ENCODE results near the gene DIAPH3. TPM values are rescaled to one million over a fixed set of nuclear protein-coding genes. Genes with fewer than 3 reads are reported as not detected.

The DIAPH3 gene
- total and polyA plus RNA-seq, 7 donors: 0.16 to 3.8 (median 1.1) TPM; not detected in 1

DNA sequence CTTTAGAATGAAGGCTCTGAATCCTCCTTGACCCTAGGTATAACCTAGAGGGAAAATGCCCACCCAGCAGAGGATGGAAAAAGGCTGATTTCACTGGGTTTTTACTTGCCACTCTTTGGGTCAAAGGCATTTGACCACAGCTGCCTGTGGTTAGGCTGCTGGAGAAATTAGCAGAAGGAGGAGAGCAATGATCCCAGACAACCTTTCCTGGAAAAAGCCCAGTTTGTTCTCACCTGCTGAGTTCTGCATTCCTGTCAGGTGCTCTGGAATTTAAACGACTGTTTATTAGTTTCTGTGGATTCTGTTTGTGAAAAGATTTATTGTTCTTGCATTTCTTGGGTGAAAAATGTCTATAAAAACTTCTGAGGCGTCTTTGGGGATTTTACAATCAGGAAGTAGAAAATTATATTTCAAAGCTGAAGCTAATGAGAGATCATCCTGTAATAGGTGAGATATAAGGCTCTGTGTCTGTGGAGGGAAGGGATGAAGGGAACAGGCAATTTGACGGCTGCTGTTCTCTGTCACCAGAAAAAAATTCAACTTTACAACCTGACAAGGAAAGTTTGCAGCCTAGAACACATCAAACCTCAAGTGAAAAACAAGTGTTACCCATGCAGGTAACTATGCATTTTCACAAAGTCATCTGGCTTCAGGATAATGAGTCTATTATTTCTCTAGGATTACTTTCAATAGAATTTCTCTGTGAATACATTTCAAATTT, 519.7 kb downstream of the DIAPH3 start:
- no peaks in the 10 kb centered on the region for H3K27me3 ChIP-seq
- H3K4me1 ChIP-seq: no peaks in the 10 kb centered on the region
- TF ChIP-seq EP300 (IDR thresholded peaks at IDR 0.05): no peak
- no peak for TF ChIP-seq POLR2AphosphoS5 (IDR thresholded peaks at IDR 0.05)
- TF ChIP-seq CTCF (IDR thresholded peaks at IDR 0.05): no peak
- no peak for TF ChIP-seq POLR2A (IDR thresholded peaks at IDR 0.05)
- H3K9me3 ChIP-seq: no peaks in the 10 kb centered on the region
- 6 to 38% methylated on average over 3 of the region's 3 CpGs for WGBS, 2 donors
- no peaks in the 10 kb centered on the region for H3K36me3 ChIP-seq
- no peak for DNase-seq
- H3K4me3 ChIP-seq: no peak overlapping the region
- intact Hi-C loops (cut with DNase I): no loop called here
- H3K27ac ChIP-seq: no peak overlapping the region

DNA sequence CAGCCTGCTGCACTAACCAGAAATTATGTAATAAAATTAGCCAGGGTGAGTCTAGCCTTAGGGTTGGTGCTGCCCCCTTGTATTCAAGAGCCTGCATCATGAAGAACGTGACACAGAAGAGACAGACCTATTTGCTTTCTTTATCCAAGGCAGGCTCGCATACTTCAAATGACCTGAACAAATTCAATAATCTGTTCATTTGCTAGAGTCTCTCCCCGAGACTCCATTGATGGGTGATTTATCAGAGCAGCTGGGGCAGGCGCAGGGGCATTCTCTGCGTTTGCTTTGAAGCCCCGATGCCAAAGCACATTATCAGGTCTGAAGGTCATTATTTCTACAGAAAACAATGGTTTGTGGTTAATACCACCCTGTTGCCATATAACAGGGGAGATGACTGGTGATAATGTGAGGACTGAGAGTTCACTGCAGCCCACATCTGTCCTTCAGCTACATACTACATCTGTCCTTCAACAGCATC, 520.3 kb downstream of the DIAPH3 start:
- H3K36me3 ChIP-seq: no peaks in the 10 kb centered on the region
- H3K4me3 ChIP-seq: no peak overlapping the region
- 87 to 90% methylated on average over 6 of the region's 6 CpGs for WGBS, 2 donors
- intact Hi-C loops (cut with DNase I): no loop called here
- TF ChIP-seq EP300 (IDR thresholded peaks at IDR 0.05) (no peak), POLR2AphosphoS5 (IDR thresholded peaks at IDR 0.05) (no peak), POLR2A (IDR thresholded peaks at IDR 0.05) (no peak), CTCF (IDR thresholded peaks at IDR 0.05) (no peak)
- no peaks in the 10 kb centered on the region for H3K27me3 ChIP-seq
- no peak for DNase-seq
- no peak overlapping the region for H3K27ac ChIP-seq
- H3K4me1 ChIP-seq: no peaks in the 10 kb centered on the region
- H3K9me3 ChIP-seq: no peaks in the 10 kb centered on the region

GRCh38 chr13:59641817-59642216, 521.9 kb downstream of the DIAPH3 start:
- Histone ChIP-seq H3K9me3 (no peaks in the 10 kb centered on the region), H3K4me1 (no peaks in the 10 kb centered on the region), H3K4me3 (no peak overlapping the region), H3K27me3 (no peaks in the 10 kb centered on the region), H3K27ac (no peak overlapping the region), H3K36me3 (no peaks in the 10 kb centered on the region)
- no peak for DNase-seq
- intact Hi-C loops (cut with DNase I): no loop called here
- TF ChIP-seq CTCF (IDR thresholded peaks at IDR 0.05) (no peak), EP300 (IDR thresholded peaks at IDR 0.05) (no peak)
- WGBS, 2 donors: 84 to 89% methylated on average over 1 of the region's 1 CpG

- Histone ChIP-seq H3K27me3 (no peaks in the 10 kb centered on the region), H3K4me1 (no peaks in the 10 kb centered on the region), H3K27ac (no peak overlapping the region), H3K9me3 (no peaks in the 10 kb centered on the region), H3K36me3 (no peaks in the 10 kb centered on the region), H3K4me3 (no peak overlapping the region)
- intact Hi-C loops (cut with DNase I): no loop called here
- no peak for TF ChIP-seq CTCF (IDR thresholded peaks at IDR 0.05)
- no peak for DNase-seq
- 76 to 86% methylated on average over 3 of the region's 3 CpGs for WGBS, 2 donors
These were observed 522.5 kb downstream of the DIAPH3 start for GRCh38 chr13:59641261-59641660.

GRCh38 chr13:59638404-59638803, 525.3 kb downstream of the DIAPH3 start:
- Histone ChIP-seq H3K4me1 (no peaks in the 10 kb centered on the region), H3K27ac (no peak overlapping the region), H3K4me3 (no peak overlapping the region), H3K36me3 (no peaks in the 10 kb centered on the region), H3K27me3 (no peaks in the 10 kb centered on the region), H3K9me3 (no peaks in the 10 kb centered on the region)
- DNase-seq: no peak
- intact Hi-C loops (cut with DNase I): no loop called here
- TF ChIP-seq CTCF (IDR thresholded peaks at IDR 0.05): no peak
- TF ChIP-seq POLR2AphosphoS5 (IDR thresholded peaks at IDR 0.05): no peak
- no peak for TF ChIP-seq POLR2A (IDR thresholded peaks at IDR 0.05)
- TF ChIP-seq EP300 (IDR thresholded peaks at IDR 0.05): no peak
- 92 to 96% methylated on average over 1 of the region's 1 CpG for WGBS, 2 donors

Data from sigmoid colon (tissue), 7 donors.